OCI-LY7 (cell line): Measurements from ENCODE around the gene KIAA1217. TPM values are rescaled to one million over a fixed set of nuclear protein-coding genes. Genes with fewer than 3 reads are reported as not detected.

Experiments used
- BruUV-seq: library from RNA; stranded (reverse); fragments of 400-500 nt; replicated peaks from 2 replicates; lab custom pipeline; 2021; lab: Mats Ljungman, UMichigan
- CTCF ChIA-PET: fragments of 300-600 bp; sonication (Branson Sonifier 250); formaldehyde crosslinking; loops from one replicate; lab custom pipeline; 2022; ENCODE audit warnings: antibody characterized with exemption; ENCODE audit not compliant: unreplicated experiment; lab: Charles Lee
- POLR2A ChIA-PET: fragments of 300-600 bp; sonication (Branson Sonifier 250); formaldehyde crosslinking; loops from one replicate; lab custom pipeline; 2022; ENCODE audit warnings: antibody characterized with exemption; lab: Charles Lee
- DNase-seq: peaks from one replicate; pipeline ENCODE4 v3.0.0-alpha.2; 2015; ENCODE audit warnings: low spot score
- H2AFZ ChIP-seq: fragments of 200-600 bp; sonication (generic), shearing (Covaris generic); 2 replicates; pipeline ENCODE4 v1.6.1; 2014; ENCODE audit warnings: mild to moderate bottlenecking, antibody characterized with exemption, low read length, moderate library complexity
- H3K27ac ChIP-seq: fragments of 200-600 bp; sonication (generic); 2 replicates; pipeline ENCODE4 v1.5.1; 2014; ENCODE audit warnings: mixed run types, low read depth, mild to moderate bottlenecking, moderate library complexity, low read length, inconsistent platforms; ENCODE audit not compliant: poor library complexity, severe bottlenecking
- H3K36me3 ChIP-seq: fragments of 200-600 bp; sonication (generic); 2 replicates; pipeline ENCODE4 v1.6.1; 2014; ENCODE audit warnings: mild to moderate bottlenecking, antibody characterized with exemption, low read length, moderate library complexity, mixed read lengths; ENCODE audit not compliant: insufficient read depth
- H3K4me1 ChIP-seq: fragments of 200-600 bp; sonication (generic); 2 replicates; pipeline ENCODE4 v1.5.1; 2014; ENCODE audit warnings: mild to moderate bottlenecking, low read length; ENCODE audit not compliant: insufficient read depth, poor library complexity, severe bottlenecking
- H3K4me2 ChIP-seq: fragments of 200-600 bp; sonication (generic); 2 replicates; pipeline ENCODE4 v1.6.1; 2014; ENCODE audit warnings: mild to moderate bottlenecking, low read length
- H3K4me3 ChIP-seq: fragments of 200-600 bp; sonication (generic); 2 replicates; pipeline ENCODE4 v1.5.1; 2014; ENCODE audit warnings: mild to moderate bottlenecking, low read depth, low read length; ENCODE audit not compliant: poor library complexity, severe bottlenecking
- H3K79me2 ChIP-seq: fragments of 200-600 bp; sonication (generic); 2 replicates; pipeline ENCODE4 v1.6.1; 2016; ENCODE audit warnings: low read depth, mild to moderate bottlenecking, low read length, moderate library complexity, mixed read lengths; ENCODE audit not compliant: insufficient read depth
- H3K9me2 ChIP-seq: fragments of 200-600 bp; sonication (generic); 2 replicates; pipeline ENCODE4 v1.6.1; 2016; ENCODE audit warnings: mild to moderate bottlenecking, low read length, mixed read lengths; ENCODE audit not compliant: insufficient read depth
- H3K9me3 ChIP-seq: fragments of 200-600 bp; sonication (generic); 2 replicates; pipeline ENCODE4 v1.6.1; 2014; ENCODE audit warnings: mild to moderate bottlenecking, mixed run types, low read length, mixed read lengths
- H4K20me1 ChIP-seq: fragments of 200-600 bp; sonication (generic); 2 replicates; pipeline ENCODE4 v1.6.1; 2014; ENCODE audit warnings: mild to moderate bottlenecking, antibody characterized with exemption, low read length, moderate library complexity, mixed read lengths; ENCODE audit not compliant: insufficient read depth
- EZH2phosphoT487 ChIP-seq: fragments of 200-600 bp; sonication (generic); IDR thresholded peaks from 2 replicates; pipeline ENCODE4 v1.6.1; 2018; ENCODE audit warnings: low read depth, borderline replicate concordance, mild to moderate bottlenecking, mixed run types, antibody characterized with exemption, low read length, moderate library complexity, mixed read lengths
- intact Hi-C: fragments of 100-400 bp; cut with micrococcal nuclease; formaldehyde crosslinking; loops from one replicate; pipeline ENCODE4 v1.10.0; 2022; ENCODE audit not compliant: unreplicated experiment
- total RNA-seq, 2 experiments: library from RNA; depleted of rRNA in 1 of 2; stranded (reverse); fragments of >200 nt in 1 of 2; shearing (Covaris generic) in 1 of 2; gene quantifications; 2 replicates each; pipeline ENCODE4 v1.2.3, GENCODE V29; 2014 to 2022
- TF ChIP-seq, protein P1 (sequence below): fragments of 200-600 bp; sonication (generic); conservative IDR thresholded peaks from 2 replicates; pipeline ENCODE4 v1.5.1; 2014; ENCODE audit warnings: mild to moderate bottlenecking, antibody characterized with exemption, low read length, moderate library complexity, mixed read lengths

The KIAA1217 gene
- total RNA-seq, 2 experiments from 2014 or later: not detected

DNA sequence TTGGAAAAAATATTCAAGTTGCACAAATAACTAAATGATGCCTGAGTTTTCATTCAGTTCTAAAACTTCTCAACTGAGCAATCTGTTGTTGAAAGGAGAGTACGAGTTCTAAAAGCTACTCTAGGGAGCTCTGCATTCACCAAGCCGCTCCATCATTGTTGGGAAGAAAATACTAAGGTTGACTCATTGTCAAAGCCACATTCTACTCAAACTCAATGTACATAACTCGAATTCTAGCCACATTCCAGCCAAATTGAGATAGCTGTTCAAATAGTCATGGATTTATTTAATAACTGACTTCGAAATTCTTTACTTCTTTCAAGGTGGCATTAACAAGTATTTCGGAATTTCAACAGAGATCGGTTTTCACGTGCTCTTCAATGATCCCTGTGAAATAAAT, 63.4 kb downstream of the KIAA1217 start:
- intact Hi-C loops: no loop called here
- H2AFZ ChIP-seq: no peak overlapping the region
- ChIA-PET CTCF (no interaction called here), POLR2A (interaction anchor here (0.7 kb wide), 1 partner anchor 8 kb away, joined by 3 read pairs; no protein-coding TSS in a partner anchor)
- no peak overlapping the region for H3K4me2 ChIP-seq
- DNase-seq: no peak
- H3K4me3 ChIP-seq: no peak overlapping the region
- no peaks in the 10 kb centered on the region for H3K9me3 ChIP-seq
- no peaks in the 10 kb centered on the region for H3K79me2 ChIP-seq
- no peak for TF ChIP-seq EZH2phosphoT487
- TF ChIP-seq, protein P1, sequence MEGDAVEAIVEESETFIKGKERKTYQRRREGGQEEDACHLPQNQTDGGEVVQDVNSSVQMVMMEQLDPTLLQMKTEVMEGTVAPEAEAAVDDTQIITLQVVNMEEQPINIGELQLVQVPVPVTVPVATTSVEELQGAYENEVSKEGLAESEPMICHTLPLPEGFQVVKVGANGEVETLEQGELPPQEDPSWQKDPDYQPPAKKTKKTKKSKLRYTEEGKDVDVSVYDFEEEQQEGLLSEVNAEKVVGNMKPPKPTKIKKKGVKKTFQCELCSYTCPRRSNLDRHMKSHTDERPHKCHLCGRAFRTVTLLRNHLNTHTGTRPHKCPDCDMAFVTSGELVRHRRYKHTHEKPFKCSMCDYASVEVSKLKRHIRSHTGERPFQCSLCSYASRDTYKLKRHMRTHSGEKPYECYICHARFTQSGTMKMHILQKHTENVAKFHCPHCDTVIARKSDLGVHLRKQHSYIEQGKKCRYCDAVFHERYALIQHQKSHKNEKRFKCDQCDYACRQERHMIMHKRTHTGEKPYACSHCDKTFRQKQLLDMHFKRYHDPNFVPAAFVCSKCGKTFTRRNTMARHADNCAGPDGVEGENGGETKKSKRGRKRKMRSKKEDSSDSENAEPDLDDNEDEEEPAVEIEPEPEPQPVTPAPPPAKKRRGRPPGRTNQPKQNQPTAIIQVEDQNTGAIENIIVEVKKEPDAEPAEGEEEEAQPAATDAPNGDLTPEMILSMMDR: no peak
- H3K36me3 ChIP-seq: no peaks in the 10 kb centered on the region
- H3K9me2 ChIP-seq: no peaks in the 10 kb centered on the region
- no peak overlapping the region for H3K27ac ChIP-seq
- no peaks in the 10 kb centered on the region for H4K20me1 ChIP-seq
- no peaks in the 10 kb centered on the region for H3K4me1 ChIP-seq
- no TSS peak for BruUV-seq

- Histone ChIP-seq H3K4me1 (no peaks in the 10 kb centered on the region), H3K79me2 (no peaks in the 10 kb centered on the region), H3K9me3 (no peaks in the 10 kb centered on the region), H2AFZ (no peak overlapping the region), H3K27ac (no peak overlapping the region), H3K4me2 (no peak overlapping the region), H3K9me2 (no peaks in the 10 kb centered on the region), H4K20me1 (no peaks in the 10 kb centered on the region), H3K36me3 (no peaks in the 10 kb centered on the region), H3K4me3 (no peak overlapping the region)
- intact Hi-C loops: no loop called here
- no peak for TF ChIP-seq EZH2phosphoT487
- TF ChIP-seq, protein P1: no peak
- CTCF ChIA-PET: no interaction called here
- no peak for DNase-seq
- POLR2A ChIA-PET: interaction anchor here (1.6 kb wide), 1 partner anchor 17 kb away, joined by 4 read pairs; no protein-coding TSS in a partner anchor
- BruUV-seq: no TSS peak
These were observed 68.3 kb downstream of the KIAA1217 start for GRCh38 chr10:24277277-24277676.

- Histone ChIP-seq H4K20me1 (no peaks in the 10 kb centered on the region), H3K9me3 (no peaks in the 10 kb centered on the region), H3K27ac (no peak overlapping the region), H3K36me3 (no peaks in the 10 kb centered on the region), H3K4me3 (no peak overlapping the region), H2AFZ (no peak overlapping the region), H3K79me2 (no peaks in the 10 kb centered on the region), H3K9me2 (no peaks in the 10 kb centered on the region), H3K4me2 (no peak overlapping the region), H3K4me1 (no peaks in the 10 kb centered on the region)
- BruUV-seq: no TSS peak
- no peak for DNase-seq
- intact Hi-C loops: no loop called here
- ChIA-PET CTCF (no interaction called here), POLR2A (interaction anchor here (1.6 kb wide), 1 partner anchor 17 kb away, joined by 4 read pairs; no protein-coding TSS in a partner anchor)
- TF ChIP-seq, protein P1: no peak
- no peak for TF ChIP-seq EZH2phosphoT487
These were observed 68.8 kb downstream of the KIAA1217 start for GRCh38 chr10:24277771-24278170.
